SK-N-SH treated with all-trans-retinoic acid at 6 μM for 48 hours (cell line): ENCODE results near the gene FDPS.

Experiments
- ATAC-seq: fragments of 200-7000 bp; cut with Tn5 transposase; 3 replicates; pipeline ENCODE4 v1.9.1; 2020; ENCODE audit warnings: mild to moderate bottlenecking, moderate library complexity
- ARNTL ChIP-seq: fragments of 450-650 bp; formaldehyde crosslinking; IDR thresholded peaks from 2 replicates; pipeline ENCODE4 v1.5.0; 2020; ENCODE audit warnings: low read depth, mild to moderate bottlenecking, moderate library complexity, borderline replicate concordance
- BACH2 ChIP-seq: fragments of 250-450 bp; sonication (Bioruptor Pico); IDR thresholded peaks from 2 replicates; pipeline ENCODE4 v1.9.0; 2021; ENCODE audit warnings: mild to moderate bottlenecking, borderline replicate concordance
- CSDC2 ChIP-seq: fragments of 250-450 bp; sonication (Bioruptor Pico); IDR thresholded peaks from 2 replicates; pipeline ENCODE4 v1.5.0; 2020; ENCODE audit warnings: mild to moderate bottlenecking, moderate library complexity
- ESRRG ChIP-seq: fragments of 250-450 bp; sonication (Bioruptor Pico); IDR thresholded peaks from 2 replicates; pipeline ENCODE4 v1.6.1; 2021; ENCODE audit warnings: mild to moderate bottlenecking
- GLIS3 ChIP-seq: fragments of 250-450 bp; sonication (Bioruptor Pico); IDR thresholded peaks from 2 replicates; pipeline ENCODE4 v1.5.0; 2020; ENCODE audit warnings: mild to moderate bottlenecking, moderate library complexity
- ISL1 ChIP-seq: fragments of 250-450 bp; sonication (Bioruptor Pico); IDR thresholded peaks from 2 replicates; pipeline ENCODE4 v2.1.2; 2022; ENCODE audit warnings: mild to moderate bottlenecking, moderate library complexity
- OSR1 ChIP-seq: fragments of 250-450 bp; sonication (Bioruptor Pico); IDR thresholded peaks from 2 replicates; pipeline ENCODE4 v1.8.0; 2022; ENCODE audit warnings: moderate library complexity, mild to moderate bottlenecking, inconsistent platforms
- PPARA ChIP-seq: fragments of 250-450 bp; sonication (Bioruptor Pico); IDR thresholded peaks from 2 replicates; pipeline ENCODE4 v1.5.0; 2020; ENCODE audit warnings: mild to moderate bottlenecking, borderline replicate concordance
- RARB ChIP-seq: fragments of 250-450 bp; sonication (Bioruptor Pico); IDR thresholded peaks from 2 replicates; pipeline ENCODE4 v1.8.0; 2021; ENCODE audit warnings: mild to moderate bottlenecking, moderate library complexity
- SNAI2 ChIP-seq: fragments of 250-450 bp; sonication (Bioruptor Pico); IDR thresholded peaks from 2 replicates; pipeline ENCODE4 v1.5.0; 2020; ENCODE audit warnings: mild to moderate bottlenecking, moderate library complexity
- TCF4 ChIP-seq: fragments of 250-450 bp; sonication (Bioruptor Pico); IDR thresholded peaks from 2 replicates; pipeline ENCODE4 v1.8.0; 2021; ENCODE audit warnings: mild to moderate bottlenecking, moderate library complexity, borderline replicate concordance
- TOX ChIP-seq: fragments of 250-450 bp; sonication (Bioruptor Pico); IDR thresholded peaks from 2 replicates; pipeline ENCODE4 v1.8.0; 2021; ENCODE audit warnings: mild to moderate bottlenecking, moderate library complexity, borderline replicate concordance
- ZC3H10 ChIP-seq: fragments of 250-450 bp; sonication (Bioruptor Pico); IDR thresholded peaks from 2 replicates; pipeline ENCODE4 v1.5.1; 2021; ENCODE audit warnings: mild to moderate bottlenecking, moderate library complexity
- ZFP3 ChIP-seq: fragments of 250-450 bp; sonication (Bioruptor Pico); IDR thresholded peaks from 2 replicates; pipeline ENCODE4 v1.5.0; 2020; ENCODE audit warnings: mild to moderate bottlenecking, moderate library complexity
- ZFP30 ChIP-seq: fragments of 450-650 bp; formaldehyde crosslinking; IDR thresholded peaks from 2 replicates; pipeline ENCODE4 v1.5.0; 2022; ENCODE audit warnings: mild to moderate bottlenecking, moderate library complexity
- ZNF565 ChIP-seq: fragments of 450-650 bp; formaldehyde crosslinking; conservative IDR thresholded peaks from 2 replicates; pipeline ENCODE4 v1.5.0; 2020; ENCODE audit warnings: low read depth, mild to moderate bottlenecking, moderate library complexity
- ZNF70 ChIP-seq: fragments of 450-650 bp; formaldehyde crosslinking; IDR thresholded peaks from 2 replicates; pipeline ENCODE4 v1.5.0; 2020; ENCODE audit warnings: mild to moderate bottlenecking, moderate library complexity
- ZNF8 ChIP-seq: fragments of 450-650 bp; formaldehyde crosslinking; IDR thresholded peaks from 2 replicates; pipeline ENCODE4 v1.5.0; 2020; ENCODE audit warnings: mild to moderate bottlenecking, moderate library complexity
- TF ChIP-seq, protein P1 (sequence below): fragments of 250-450 bp; sonication (Bioruptor Pico); IDR thresholded peaks from 2 replicates; pipeline ENCODE4 v1.8.0; 2020; ENCODE audit warnings: mild to moderate bottlenecking, moderate library complexity, borderline replicate concordance
- TF ChIP-seq, protein P2 (sequence below): fragments of 250-450 bp; sonication (Bioruptor Pico); IDR thresholded peaks from 2 replicates; pipeline ENCODE4 v1.5.1; 2020; ENCODE audit warnings: low read depth, mild to moderate bottlenecking, moderate library complexity
- TF ChIP-seq, protein P3 (sequence below): fragments of 250-450 bp; sonication (Bioruptor Pico); IDR thresholded peaks from 2 replicates; pipeline ENCODE4 v1.5.1; 2021; ENCODE audit warnings: mild to moderate bottlenecking, moderate library complexity
- TF ChIP-seq, protein P4 (sequence below): fragments of 250-450 bp; sonication (Bioruptor Pico); IDR thresholded peaks from 2 replicates; pipeline ENCODE4 v1.5.0; 2020; ENCODE audit warnings: mild to moderate bottlenecking, moderate library complexity

FDPS gene

DNA sequence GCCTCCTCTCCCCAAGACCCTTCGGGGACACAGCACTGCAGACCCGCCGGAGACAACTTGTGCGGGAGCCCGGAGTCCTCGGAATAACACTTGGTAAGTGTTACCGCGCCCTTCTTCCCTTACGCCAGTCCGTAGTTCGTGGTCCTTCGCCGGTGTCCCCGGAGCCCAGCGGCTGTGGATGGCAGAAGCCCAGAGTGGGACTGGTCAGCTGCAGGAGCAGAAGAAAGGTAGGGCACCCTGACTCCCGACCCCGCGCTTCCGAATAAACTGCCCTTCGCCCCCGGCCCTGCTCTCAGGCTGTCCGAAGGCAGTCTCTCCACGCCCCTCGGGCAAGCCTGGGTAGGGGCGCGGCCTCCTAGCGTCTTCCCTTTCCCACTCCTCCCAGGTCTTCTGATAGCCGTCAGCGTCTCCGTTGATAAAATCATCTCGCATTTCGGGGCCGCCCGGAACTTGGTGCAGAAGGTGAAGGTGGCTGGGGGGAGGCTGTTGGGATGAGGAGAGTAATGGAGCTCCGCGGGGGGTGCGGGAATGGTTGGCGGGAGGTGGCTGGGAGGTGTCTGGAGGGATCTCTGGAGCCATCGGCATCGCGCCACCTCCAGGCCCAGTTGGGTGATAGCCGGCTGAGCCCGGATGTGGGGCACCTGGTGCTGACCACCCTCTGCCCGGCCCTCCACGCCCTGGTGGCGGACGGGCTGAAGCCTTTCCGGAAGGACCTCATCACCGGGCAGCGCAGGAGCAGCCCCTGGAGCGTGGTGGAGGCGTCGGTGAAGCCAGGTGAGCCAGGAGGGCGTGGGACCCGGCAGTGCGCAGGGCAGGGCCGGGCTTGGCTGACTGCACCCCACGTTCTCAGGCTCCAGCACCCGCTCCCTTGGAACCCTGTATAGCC lies 16.3 kb downstream of the FDPS start:
- ATAC-seq: peak; percentile 19
- TF ChIP-seq TOX (CRISPR knock-in tag): no peak
- TF ChIP-seq ZC3H10 (CRISPR knock-in tag): no peak
- no peak for TF ChIP-seq BACH2 (CRISPR knock-in tag)
- no peak for TF ChIP-seq TCF4 (CRISPR knock-in tag)
- no peak for TF ChIP-seq ESRRG (CRISPR knock-in tag)
- TF ChIP-seq, protein P1, sequence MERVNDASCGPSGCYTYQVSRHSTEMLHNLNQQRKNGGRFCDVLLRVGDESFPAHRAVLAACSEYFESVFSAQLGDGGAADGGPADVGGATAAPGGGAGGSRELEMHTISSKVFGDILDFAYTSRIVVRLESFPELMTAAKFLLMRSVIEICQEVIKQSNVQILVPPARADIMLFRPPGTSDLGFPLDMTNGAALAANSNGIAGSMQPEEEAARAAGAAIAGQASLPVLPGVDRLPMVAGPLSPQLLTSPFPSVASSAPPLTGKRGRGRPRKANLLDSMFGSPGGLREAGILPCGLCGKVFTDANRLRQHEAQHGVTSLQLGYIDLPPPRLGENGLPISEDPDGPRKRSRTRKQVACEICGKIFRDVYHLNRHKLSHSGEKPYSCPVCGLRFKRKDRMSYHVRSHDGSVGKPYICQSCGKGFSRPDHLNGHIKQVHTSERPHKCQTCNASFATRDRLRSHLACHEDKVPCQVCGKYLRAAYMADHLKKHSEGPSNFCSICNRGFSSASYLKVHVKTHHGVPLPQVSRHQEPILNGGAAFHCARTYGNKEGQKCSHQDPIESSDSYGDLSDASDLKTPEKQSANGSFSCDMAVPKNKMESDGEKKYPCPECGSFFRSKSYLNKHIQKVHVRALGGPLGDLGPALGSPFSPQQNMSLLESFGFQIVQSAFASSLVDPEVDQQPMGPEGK (CRISPR knock-in tag): no peak
- TF ChIP-seq RARB (CRISPR knock-in tag): no peak
- no peak for TF ChIP-seq PPARA
- TF ChIP-seq ZNF565 (CRISPR knock-in tag): no peak
- TF ChIP-seq, protein P2, sequence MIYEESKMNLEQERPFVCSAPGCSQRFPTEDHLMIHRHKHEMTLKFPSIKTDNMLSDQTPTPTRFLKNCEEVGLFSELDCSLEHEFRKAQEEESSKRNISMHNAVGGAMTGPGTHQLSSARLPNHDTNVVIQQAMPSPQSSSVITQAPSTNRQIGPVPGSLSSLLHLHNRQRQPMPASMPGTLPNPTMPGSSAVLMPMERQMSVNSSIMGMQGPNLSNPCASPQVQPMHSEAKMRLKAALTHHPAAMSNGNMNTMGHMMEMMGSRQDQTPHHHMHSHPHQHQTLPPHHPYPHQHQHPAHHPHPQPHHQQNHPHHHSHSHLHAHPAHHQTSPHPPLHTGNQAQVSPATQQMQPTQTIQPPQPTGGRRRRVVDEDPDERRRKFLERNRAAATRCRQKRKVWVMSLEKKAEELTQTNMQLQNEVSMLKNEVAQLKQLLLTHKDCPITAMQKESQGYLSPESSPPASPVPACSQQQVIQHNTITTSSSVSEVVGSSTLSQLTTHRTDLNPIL (CRISPR knock-in tag): no peak
- no peak for TF ChIP-seq ZNF70 (CRISPR knock-in tag)
- TF ChIP-seq ARNTL: no peak
- TF ChIP-seq, protein P3, sequence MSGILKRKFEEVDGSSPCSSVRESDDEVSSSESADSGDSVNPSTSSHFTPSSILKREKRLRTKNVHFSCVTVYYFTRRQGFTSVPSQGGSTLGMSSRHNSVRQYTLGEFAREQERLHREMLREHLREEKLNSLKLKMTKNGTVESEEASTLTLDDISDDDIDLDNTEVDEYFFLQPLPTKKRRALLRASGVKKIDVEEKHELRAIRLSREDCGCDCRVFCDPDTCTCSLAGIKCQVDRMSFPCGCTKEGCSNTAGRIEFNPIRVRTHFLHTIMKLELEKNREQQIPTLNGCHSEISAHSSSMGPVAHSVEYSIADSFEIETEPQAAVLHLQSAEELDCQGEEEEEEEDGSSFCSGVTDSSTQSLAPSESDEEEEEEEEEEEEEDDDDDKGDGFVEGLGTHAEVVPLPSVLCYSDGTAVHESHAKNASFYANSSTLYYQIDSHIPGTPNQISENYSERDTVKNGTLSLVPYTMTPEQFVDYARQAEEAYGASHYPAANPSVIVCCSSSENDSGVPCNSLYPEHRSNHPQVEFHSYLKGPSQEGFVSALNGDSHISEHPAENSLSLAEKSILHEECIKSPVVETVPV (CRISPR knock-in tag): no peak
- no peak for TF ChIP-seq SNAI2 (CRISPR knock-in tag)
- TF ChIP-seq ZFP30 (CRISPR knock-in tag): no peak
- TF ChIP-seq ISL1 (CRISPR knock-in tag): no peak
- TF ChIP-seq ZNF8 (CRISPR knock-in tag): no peak
- TF ChIP-seq OSR1 (CRISPR knock-in tag): no peak

DNA sequence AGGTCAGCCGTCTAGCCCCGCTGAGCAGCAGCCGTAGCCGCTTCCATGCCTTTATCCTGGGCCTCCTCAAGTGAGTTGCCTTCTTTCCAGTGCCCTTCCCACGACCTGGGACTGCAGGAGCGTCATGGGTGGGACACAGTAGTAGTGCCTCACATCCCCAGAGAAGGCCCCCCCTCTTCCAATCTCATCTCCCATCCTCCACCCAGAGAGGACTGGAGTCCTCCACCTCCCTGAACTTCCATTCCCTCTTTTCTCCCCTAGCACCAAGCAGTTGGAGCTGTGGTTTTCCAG lies 16.9 kb downstream of the FDPS start:
- no peak for ATAC-seq

DNA sequence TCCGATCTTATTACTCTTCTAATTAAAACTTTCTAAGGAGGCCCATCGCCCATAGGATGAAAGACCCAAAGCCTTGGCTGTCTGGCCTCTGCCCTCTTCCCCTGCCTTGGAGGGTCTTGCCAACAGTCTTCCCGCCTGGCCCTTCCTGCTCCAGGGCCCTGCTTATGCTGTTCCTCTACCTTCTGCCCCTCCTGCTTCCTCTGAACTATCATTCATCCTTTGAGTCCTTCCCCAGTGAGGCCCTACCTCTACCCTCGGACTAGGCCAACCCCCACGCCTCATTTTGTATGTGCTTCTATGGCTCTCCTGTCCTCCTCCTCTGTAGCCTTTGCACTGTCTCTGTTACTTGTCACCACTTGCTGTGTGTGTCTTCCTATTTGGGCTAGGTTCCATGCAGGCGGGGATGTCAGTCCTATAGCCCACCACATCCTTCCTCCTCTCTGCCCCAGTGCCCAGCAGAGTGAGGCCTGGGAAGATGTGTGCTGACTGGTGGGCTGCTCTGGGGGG lies 17.4 kb downstream of the FDPS start:
- ATAC-seq: no peak
- TF ChIP-seq BACH2 (CRISPR knock-in tag): no peak
- TF ChIP-seq CSDC2 (CRISPR knock-in tag): no peak
- TF ChIP-seq ZFP3 (CRISPR knock-in tag): no peak
- TF ChIP-seq, protein P2 (CRISPR knock-in tag): no peak
- no peak for TF ChIP-seq ZNF70 (CRISPR knock-in tag)
- TF ChIP-seq, protein P1 (CRISPR knock-in tag): no peak

More for the DNA sequence above, 16.9 kb downstream of the FDPS start:
- TF ChIP-seq ESRRG (CRISPR knock-in tag) (no peak), ZFP3 (CRISPR knock-in tag) (no peak), OSR1 (CRISPR knock-in tag) (no peak), SNAI2 (CRISPR knock-in tag) (no peak), GLIS3 (CRISPR knock-in tag) (no peak), ZFP30 (CRISPR knock-in tag) (no peak), CSDC2 (CRISPR knock-in tag) (no peak), ZNF565 (CRISPR knock-in tag) (no peak), TOX (CRISPR knock-in tag) (no peak)
- TF ChIP-seq, protein P4, sequence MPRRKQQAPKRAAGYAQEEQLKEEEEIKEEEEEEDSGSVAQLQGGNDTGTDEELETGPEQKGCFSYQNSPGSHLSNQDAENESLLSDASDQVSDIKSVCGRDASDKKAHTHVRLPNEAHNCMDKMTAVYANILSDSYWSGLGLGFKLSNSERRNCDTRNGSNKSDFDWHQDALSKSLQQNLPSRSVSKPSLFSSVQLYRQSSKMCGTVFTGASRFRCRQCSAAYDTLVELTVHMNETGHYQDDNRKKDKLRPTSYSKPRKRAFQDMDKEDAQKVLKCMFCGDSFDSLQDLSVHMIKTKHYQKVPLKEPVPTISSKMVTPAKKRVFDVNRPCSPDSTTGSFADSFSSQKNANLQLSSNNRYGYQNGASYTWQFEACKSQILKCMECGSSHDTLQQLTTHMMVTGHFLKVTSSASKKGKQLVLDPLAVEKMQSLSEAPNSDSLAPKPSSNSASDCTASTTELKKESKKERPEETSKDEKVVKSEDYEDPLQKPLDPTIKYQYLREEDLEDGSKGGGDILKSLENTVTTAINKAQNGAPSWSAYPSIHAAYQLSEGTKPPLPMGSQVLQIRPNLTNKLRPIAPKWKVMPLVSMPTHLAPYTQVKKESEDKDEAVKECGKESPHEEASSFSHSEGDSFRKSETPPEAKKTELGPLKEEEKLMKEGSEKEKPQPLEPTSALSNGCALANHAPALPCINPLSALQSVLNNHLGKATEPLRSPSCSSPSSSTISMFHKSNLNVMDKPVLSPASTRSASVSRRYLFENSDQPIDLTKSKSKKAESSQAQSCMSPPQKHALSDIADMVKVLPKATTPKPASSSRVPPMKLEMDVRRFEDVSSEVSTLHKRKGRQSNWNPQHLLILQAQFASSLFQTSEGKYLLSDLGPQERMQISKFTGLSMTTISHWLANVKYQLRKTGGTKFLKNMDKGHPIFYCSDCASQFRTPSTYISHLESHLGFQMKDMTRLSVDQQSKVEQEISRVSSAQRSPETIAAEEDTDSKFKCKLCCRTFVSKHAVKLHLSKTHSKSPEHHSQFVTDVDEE: no peak
